Vagina (tissue), 2 donors: Measurements from ENCODE around the gene SLC1A4. TPM values are rescaled to one million over a fixed set of nuclear protein-coding genes. Genes with fewer than 3 reads are reported as not detected.

Experiments
- DNase-seq, 2 donors: peaks; one replicate each; pipeline ENCODE4 v3.0.0-alpha.2; 2017; ENCODE audit errors: extremely low spot score in 2 of 2
- H3K27ac ChIP-seq: fragments of 200-600 bp; sonication (generic); one replicate; pipeline ENCODE4 v1.5.1; 2019
- H3K27me3 ChIP-seq: fragments of 200-600 bp; sonication (generic); one replicate; pipeline ENCODE4 v1.5.1; 2019
- H3K36me3 ChIP-seq, 2 donors: fragments of 200-600 bp; sonication (generic); one replicate each; pipeline ENCODE4 v1.5.1; 2017 to 2019
- H3K4me1 ChIP-seq: fragments of 200-600 bp; sonication (generic); one replicate; pipeline ENCODE4 v1.5.1; 2019
- H3K4me3 ChIP-seq, 2 donors: fragments of 200-600 bp; sonication (generic); 1 replicate in 1 of 2; 2 replicates in 1 of 2; pipeline ENCODE4 v1.5.1; 2016 to 2019
- H3K9me3 ChIP-seq: fragments of 200-600 bp; sonication (generic); one replicate; pipeline ENCODE4 v1.5.1; 2019
- CTCF ChIP-seq, 3 experiments: fragments of 450-650 bp in 2 of 3; fragments of 200-600 bp in 1 of 3; sonication (generic) in 1 of 3; IDR thresholded peaks; one replicate each; pipeline ENCODE4 v1.5.1; 2017 to 2019; ENCODE audit warnings: antibody characterized with exemption in 3 of 3, mild to moderate bottlenecking in 2 of 3, moderate library complexity in 2 of 3
- POLR2A ChIP-seq, 2 donors: fragments of 450-650 bp; IDR thresholded peaks; one replicate each; pipeline ENCODE4 v1.6.1; 2017; ENCODE audit warnings: antibody characterized with exemption in 2 of 2, mild to moderate bottlenecking in 2 of 2, moderate library complexity in 2 of 2
- POLR2AphosphoS5 ChIP-seq, 2 donors: sonication (generic); formaldehyde crosslinking; IDR thresholded peaks; one replicate each; pipeline ENCODE4 v1.9.0; 2017; ENCODE audit warnings: antibody characterized with exemption in 2 of 2, mild to moderate bottlenecking in 2 of 2, low read depth in 1 of 2; ENCODE audit not compliant: insufficient read depth in 1 of 2
- intact Hi-C: fragments of 100-400 bp; cut with DNase I; formaldehyde crosslinking; loops from one replicate; pipeline ENCODE4 v1.15.1; 2023
- total RNA-seq: library from RNA; depleted of rRNA; stranded (reverse); fragments of >200 nt; gene quantifications from one replicate; pipeline ENCODE4 v1.2.3, GENCODE V29; 2016

Gene SLC1A4
- total RNA-seq, 1 donor from 2014 or later = 11.5 TPM

GRCh38 chr2:64990876-64991275, 1.7 kb downstream of the SLC1A4 start:
- TF ChIP-seq POLR2A (IDR thresholded peaks at IDR 0.05) (no peak), CTCF (IDR thresholded peaks at IDR 0.05) (no peak), POLR2AphosphoS5 (IDR thresholded peaks at IDR 0.05; ENCODE audit: insufficient read depth in 1 of 2, low read depth in 1 of 2) (no peak)
- Histone ChIP-seq H3K36me3 (no peaks in the 10 kb centered on the region), H3K9me3 (no peaks in the 10 kb centered on the region), H3K27me3 (no peaks in the 10 kb centered on the region), H3K4me1 (peaks cover 59% of the 10 kb centered on the region), H3K4me3 (peak overlapping the region in 1 of 2 donors; percentile 88), H3K27ac (no peak overlapping the region)
- intact Hi-C loops = no loop called here
- DNase-seq = no peak

- no peaks in the 10 kb centered on the region for H3K27me3 ChIP-seq
- intact Hi-C loops = no loop called here
- no peak overlapping the region for H3K4me3 ChIP-seq
- H3K36me3 ChIP-seq = no peaks in the 10 kb centered on the region
- H3K4me1 ChIP-seq = peaks cover 46% of the 10 kb centered on the region
- DNase-seq = no peak
- H3K9me3 ChIP-seq = no peaks in the 10 kb centered on the region
- no peak overlapping the region for H3K27ac ChIP-seq
- no peak for TF ChIP-seq POLR2A (IDR thresholded peaks at IDR 0.05)
- no peak for TF ChIP-seq CTCF (IDR thresholded peaks at IDR 0.05)
- no peak for TF ChIP-seq POLR2AphosphoS5 (IDR thresholded peaks at IDR 0.05; ENCODE audit: insufficient read depth in 1 of 2, low read depth in 1 of 2)
These were observed 3.0 kb downstream of the SLC1A4 start for GRCh38 chr2:64992218-64992617.

GRCh38 chr2:64992990-64993389, 3.8 kb downstream of the SLC1A4 start:
- TF ChIP-seq CTCF (IDR thresholded peaks at IDR 0.05) (no peak), POLR2A (IDR thresholded peaks at IDR 0.05) (no peak), POLR2AphosphoS5 (IDR thresholded peaks at IDR 0.05; ENCODE audit: insufficient read depth in 1 of 2, low read depth in 1 of 2) (no peak)
- Histone ChIP-seq H3K36me3 (no peaks in the 10 kb centered on the region), H3K27ac (no peak overlapping the region), H3K27me3 (no peaks in the 10 kb centered on the region), H3K4me3 (no peak overlapping the region), H3K4me1 (peaks cover 39% of the 10 kb centered on the region), H3K9me3 (no peaks in the 10 kb centered on the region)
- intact Hi-C loops = no loop called here
- DNase-seq = no peak

GRCh38 chr2:64995041-64995440, 5.8 kb downstream of the SLC1A4 start:
- H3K4me3 ChIP-seq = no peak overlapping the region
- no peaks in the 10 kb centered on the region for H3K27me3 ChIP-seq
- intact Hi-C loops = no loop called here
- H3K36me3 ChIP-seq = no peaks in the 10 kb centered on the region
- H3K27ac ChIP-seq = no peak overlapping the region
- no peak for TF ChIP-seq POLR2AphosphoS5 (IDR thresholded peaks at IDR 0.05; ENCODE audit: insufficient read depth in 1 of 2, low read depth in 1 of 2)
- no peak for TF ChIP-seq CTCF (IDR thresholded peaks at IDR 0.05)
- TF ChIP-seq POLR2A (IDR thresholded peaks at IDR 0.05) = no peak
- DNase-seq = no peak
- H3K9me3 ChIP-seq = no peaks in the 10 kb centered on the region
- peaks cover 46% of the 10 kb centered on the region for H3K4me1 ChIP-seq

GRCh38 chr2:64996871-64997307, 7.7 kb downstream of the SLC1A4 start:
- no peak overlapping the region for H3K27ac ChIP-seq

More at GRCh38 chr2:64996871-64997307, 7.7 kb downstream of the SLC1A4 start:
- Histone ChIP-seq H3K36me3 (no peaks in the 10 kb centered on the region), H3K4me1 (peaks cover 28% of the 10 kb centered on the region), H3K9me3 (no peaks in the 10 kb centered on the region), H3K27me3 (no peaks in the 10 kb centered on the region), H3K4me3 (no peak overlapping the region)
- intact Hi-C loops = no loop called here
- DNase-seq = no peak
- TF ChIP-seq CTCF (IDR thresholded peaks at IDR 0.05) (no peak), POLR2A (IDR thresholded peaks at IDR 0.05) (no peak), POLR2AphosphoS5 (IDR thresholded peaks at IDR 0.05; ENCODE audit: insufficient read depth in 1 of 2, low read depth in 1 of 2) (no peak)
